ENCODE data around the gene ZNF135.

Gene ZNF135

DNA sequence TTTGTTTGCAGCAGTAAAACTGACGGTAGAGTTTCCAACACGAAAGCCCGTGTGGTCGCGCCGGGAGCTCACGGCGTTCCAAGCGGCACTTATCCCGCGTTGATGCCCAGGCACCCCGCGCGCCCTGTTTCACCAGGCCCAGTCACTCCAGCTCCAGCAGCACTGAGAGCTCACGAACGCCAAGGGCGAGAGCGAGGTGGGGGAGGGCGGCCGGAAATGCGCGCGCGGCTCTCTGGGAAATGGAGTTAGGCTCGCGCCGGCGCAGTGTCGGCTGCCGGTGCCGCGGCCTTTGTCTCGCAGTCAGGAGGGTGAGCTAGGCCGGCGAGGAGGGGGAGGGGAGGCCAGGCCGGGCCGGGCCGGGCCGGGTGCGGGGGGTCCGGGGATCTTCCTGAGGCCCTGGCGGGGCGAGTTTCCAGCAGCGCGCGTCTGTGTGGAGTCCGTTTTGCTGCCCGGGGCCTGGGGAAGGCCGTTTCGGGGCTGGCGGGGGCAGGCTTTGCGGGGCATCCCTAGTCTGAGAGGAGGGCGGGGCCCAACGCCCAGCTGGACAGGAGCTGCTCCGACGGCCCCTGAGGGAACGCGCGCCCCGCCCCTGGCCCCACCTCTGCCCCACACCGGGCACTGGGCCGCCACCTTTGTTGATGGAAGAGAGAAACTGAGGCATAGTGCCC is at the start of gene ZNF135:
TSS of gene ZNF135 (plus strand) at position 280 of the 668 bp plus-strand sequence. CDS start 721 bp downstream, outside the sequence.
- no peak for DNase-seq

GRCh38 chr19:58009301-58009665 is 49.8 kb upstream of the ZNF135 start:
- no peak for DNase-seq

DNA sequence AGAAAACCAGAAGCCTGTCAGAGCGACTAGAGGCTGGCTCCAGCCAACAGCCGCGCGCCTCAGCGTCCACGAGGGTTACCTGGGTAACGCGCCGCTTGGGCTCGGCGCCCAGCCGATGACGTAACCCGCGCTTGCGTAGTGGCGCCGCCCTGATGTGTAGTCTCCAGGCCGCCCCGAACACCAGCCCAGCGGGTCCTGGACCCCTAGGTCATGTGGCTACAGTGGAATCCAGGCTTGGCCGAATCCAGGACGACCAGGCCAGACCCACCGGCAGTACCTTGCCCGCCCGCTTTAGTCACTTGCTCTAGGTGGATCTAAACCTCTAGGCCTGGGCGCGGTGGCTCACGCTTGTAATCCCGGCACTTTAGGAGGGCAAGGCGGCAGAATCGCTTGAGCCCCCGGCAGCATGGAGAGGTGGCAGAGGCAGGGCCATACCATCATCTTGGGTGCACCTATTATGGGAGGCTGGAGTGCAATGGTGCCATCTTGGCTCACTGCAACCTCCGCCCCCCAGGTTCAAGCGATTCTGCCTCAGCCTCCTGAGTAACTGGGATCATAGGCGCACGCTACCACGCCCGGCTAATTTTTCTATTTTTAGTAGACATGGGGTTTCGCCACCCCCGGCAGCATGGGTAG is 49.3 kb upstream of the ZNF135 start:
- peak; percentile 83 for DNase-seq

- no peak for DNase-seq
Measured at GRCh38 chr19:58010507-58010906, 48.6 kb upstream of the ZNF135 start.

- DNase-seq, result no peak
Measured at GRCh38 chr19:58014141-58014540, 44.9 kb upstream of the ZNF135 start.

DNA sequence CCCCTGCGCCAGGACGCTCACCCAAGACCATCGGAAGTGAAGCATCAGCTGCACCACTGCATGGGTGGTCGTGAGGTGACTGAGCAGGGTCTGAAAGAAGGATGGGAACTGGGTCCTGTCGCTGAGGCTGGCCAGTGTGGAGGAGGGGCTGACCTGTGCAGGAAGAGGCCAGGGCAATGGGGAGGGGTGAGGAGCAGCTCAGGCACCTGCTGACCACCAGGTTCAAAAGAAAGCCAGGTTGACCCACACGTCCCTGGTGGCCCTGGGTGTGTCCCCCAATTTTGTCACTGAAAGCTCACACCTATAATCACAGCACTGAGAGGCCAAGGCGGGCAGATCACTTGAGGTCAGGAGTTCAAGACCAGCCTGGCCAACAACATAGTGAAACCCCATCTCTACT is 39.0 kb upstream of the ZNF135 start:
- no peak for DNase-seq

DNA sequence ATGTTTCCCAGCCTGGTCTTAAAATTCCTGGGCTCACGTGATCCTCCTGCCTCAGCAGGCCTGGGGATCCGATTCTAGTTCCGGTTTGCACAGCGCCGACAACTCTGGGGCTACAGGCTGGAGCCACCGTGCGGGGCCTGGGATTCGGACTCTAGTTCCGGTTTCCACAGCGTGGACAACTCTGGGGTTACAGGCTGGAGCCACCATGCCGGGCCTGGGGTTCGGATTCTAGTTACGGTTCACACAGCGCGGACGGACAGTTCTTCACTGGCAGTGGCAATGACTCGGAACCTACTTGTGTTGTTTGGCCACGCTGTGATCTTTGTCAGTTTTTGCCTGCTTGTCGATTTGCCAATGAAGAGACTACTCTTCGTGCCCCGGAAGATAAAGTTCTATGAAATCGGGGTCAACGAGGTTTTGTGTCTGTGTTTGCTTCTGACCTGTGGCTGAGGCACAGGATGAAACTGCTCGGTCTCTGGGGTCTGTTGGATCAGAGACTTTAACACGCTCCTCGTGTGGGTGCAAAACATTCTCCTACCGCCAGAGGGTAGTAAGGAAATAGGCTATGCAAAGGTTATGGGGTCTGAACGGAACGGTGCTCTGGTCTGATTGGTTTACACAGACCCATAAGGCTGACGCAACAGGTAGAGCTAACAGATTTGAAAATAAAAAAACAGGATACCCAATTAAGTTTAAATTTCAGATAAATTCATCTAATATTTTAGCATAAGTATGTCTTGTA is 37.4 kb upstream of the ZNF135 start:
- DNase-seq, result peak; percentile 28

GRCh38 chr19:58022283-58022660 is 36.8 kb upstream of the ZNF135 start:
- no peak for DNase-seq

- no peak for DNase-seq
Measured at GRCh38 chr19:58024661-58025060, 34.4 kb upstream of the ZNF135 start.

- no peak for DNase-seq
Measured at GRCh38 chr19:58033741-58034476, 25.2 kb upstream of the ZNF135 start, which contains the start of gene ZSCAN1. TSS of gene ZSCAN1 (plus strand) at chr19:58034025. CDS start at chr19:58037837, 3,812 bp downstream.

- no peak for DNase-seq
Measured at GRCh38 chr19:58034477-58034793, 24.6 kb upstream of the ZNF135 start.

- DNase-seq, result no peak
Measured at GRCh38 chr19:58035863-58036262, 23.2 kb upstream of the ZNF135 start.

- DNase-seq, result no peak
Measured at GRCh38 chr19:58037927-58038687, 21.0 kb upstream of the ZNF135 start.

DNA sequence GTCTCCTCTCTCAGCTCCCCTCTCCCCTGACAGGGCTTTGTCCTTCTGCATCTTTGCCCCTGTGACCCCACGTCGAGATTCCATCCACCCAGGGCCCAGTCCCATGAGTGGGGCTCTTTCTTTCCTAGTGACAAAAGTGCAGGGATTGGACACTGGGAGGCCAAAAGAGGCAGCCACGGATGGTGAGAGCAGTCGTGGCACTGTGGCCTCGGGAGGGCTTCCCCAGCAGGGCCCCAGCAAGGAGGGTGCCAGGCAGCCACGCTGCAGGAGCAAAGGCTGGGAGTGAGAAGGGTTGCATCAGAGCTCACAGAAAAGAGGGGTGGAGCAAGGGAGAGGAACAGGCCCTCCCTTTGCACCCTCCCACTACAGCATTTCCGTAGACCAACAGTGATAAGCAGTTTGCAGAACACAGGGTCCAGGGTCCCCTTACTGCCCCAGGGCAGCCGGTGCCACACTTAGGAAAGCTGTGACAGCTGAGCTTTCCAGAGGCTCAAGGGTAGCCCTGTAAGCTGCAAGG is 20.3 kb upstream of the ZNF135 start:
- DNase-seq, result no peak

DNA sequence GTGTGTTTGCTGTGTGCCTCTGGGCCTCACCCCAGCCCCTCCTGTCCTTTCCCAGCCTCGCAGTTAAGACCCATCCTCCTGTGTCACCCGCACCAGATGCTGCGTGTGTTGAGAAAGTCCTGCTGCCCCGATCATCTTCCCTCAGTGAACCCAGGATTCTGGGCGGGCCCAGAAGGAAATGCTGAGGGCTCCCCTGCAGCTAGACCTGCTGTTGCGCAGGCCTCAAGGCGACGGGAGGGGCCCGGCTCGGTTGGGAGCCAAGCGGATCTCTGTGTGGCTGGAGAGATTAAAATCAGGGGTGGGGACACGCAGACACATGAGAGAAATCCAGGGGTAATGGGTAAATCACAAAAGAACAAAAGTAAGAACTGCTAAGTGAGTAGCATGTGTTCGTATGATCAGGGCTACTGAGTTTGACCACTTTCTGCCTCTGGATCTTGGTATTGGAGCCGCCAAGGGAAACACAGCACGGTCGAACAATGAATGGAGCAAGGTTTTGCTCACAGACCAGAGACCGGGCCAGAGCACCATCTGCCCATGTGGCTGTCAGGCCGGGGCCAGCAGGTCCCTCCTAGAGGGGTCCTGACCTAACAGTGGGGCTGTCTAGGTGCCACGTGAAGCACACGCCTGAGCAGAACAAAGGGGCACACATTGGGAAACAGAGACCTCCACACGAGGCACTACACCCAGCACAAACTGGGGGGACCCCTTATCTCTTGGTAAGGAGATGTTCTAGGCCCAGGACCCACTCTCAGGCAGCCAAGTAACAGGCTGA is 18.1 kb upstream of the ZNF135 start:
- no peak for DNase-seq

- no peak for DNase-seq
Measured at GRCh38 chr19:58042495-58043340, 16.4 kb upstream of the ZNF135 start.

GRCh38 chr19:58044391-58044790 is 14.7 kb upstream of the ZNF135 start:
- DNase-seq, result no peak

- DNase-seq, result no peak
Measured at GRCh38 chr19:58044886-58045285, 14.2 kb upstream of the ZNF135 start.

- DNase-seq, result no peak
Measured at GRCh38 chr19:58045411-58046050, 13.6 kb upstream of the ZNF135 start.

DNA sequence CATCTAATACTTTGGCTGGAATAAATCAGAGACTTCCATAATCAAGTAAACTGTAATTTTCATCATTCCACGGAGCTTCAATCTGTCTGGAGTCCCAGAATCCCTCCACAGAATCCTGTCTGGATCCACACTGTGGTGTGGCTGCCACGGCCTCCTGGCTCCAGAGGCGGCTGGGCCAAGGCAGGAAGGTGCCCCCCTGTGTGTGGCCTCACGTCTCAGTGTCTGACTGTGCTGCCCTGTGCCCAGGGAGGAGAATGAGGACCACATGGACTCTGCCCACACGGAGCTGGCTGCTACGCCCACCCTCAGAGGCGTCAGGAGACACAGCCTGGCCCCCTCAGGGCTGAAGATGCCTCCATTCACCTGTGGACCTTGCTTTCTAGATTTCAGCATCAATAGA is 12.2 kb upstream of the ZNF135 start:
- no peak for DNase-seq
